Activated T-helper 1 cell treated with anti-CD3 and anti-CD28 coated beads, Interleukin-12 subunit alpha, Interleukin-12 subunit beta, Interleukin-2, Interleukin-4 antibody, amounts not matched to agents 30 ng/mL and 10 ng/mL and 1 ng/mL, durations not matched to agents 14 hours and 24 hours and 36 hours (primary cell): ENCODE results near the gene TMEM41A. TPM values are rescaled to one million over a fixed set of nuclear protein-coding genes. Genes with fewer than 3 reads are reported as not detected.

Experiments used
- DNase-seq: peaks from one replicate; pipeline ENCODE4 v3.0.0; 2021; ENCODE audit warnings: low spot score
- H3K27ac Mint-ChIP-seq: one replicate; pipeline ENCODE4 v1.8.0; 2021; ENCODE audit warnings: mild to moderate bottlenecking, mixed read lengths
- H3K27me3 Mint-ChIP-seq: one replicate; pipeline ENCODE4 v1.8.0; 2022; ENCODE audit warnings: mild to moderate bottlenecking, moderate library complexity, mixed read lengths; ENCODE audit not compliant: insufficient read depth
- H3K36me3 Mint-ChIP-seq: one replicate; pipeline ENCODE4 v1.8.0; 2021; ENCODE audit warnings: low read depth, mixed read lengths
- H3K4me1 Mint-ChIP-seq: one replicate; pipeline ENCODE4 v1.8.0; 2021; ENCODE audit warnings: low read depth, mixed read lengths
- H3K4me3 Mint-ChIP-seq: one replicate; pipeline ENCODE4 v1.8.0; 2021; ENCODE audit warnings: mild to moderate bottlenecking, moderate library complexity, mixed read lengths
- H3K9me3 Mint-ChIP-seq: one replicate; pipeline ENCODE4 v1.8.0; 2021; ENCODE audit warnings: mixed read lengths
- intact Hi-C: fragments of 100-400 bp; cut with micrococcal nuclease; formaldehyde crosslinking; loops from one replicate; pipeline ENCODE4 v1.15.1; 2024
- total RNA-seq: library from RNA; stranded (reverse); gene quantifications from 2 replicates; pipeline ENCODE4 v1.2.3, GENCODE V29; 2022

TMEM41A gene
- total RNA-seq, 1 donor from 2014 or later, result 24.6 TPM

DNA sequence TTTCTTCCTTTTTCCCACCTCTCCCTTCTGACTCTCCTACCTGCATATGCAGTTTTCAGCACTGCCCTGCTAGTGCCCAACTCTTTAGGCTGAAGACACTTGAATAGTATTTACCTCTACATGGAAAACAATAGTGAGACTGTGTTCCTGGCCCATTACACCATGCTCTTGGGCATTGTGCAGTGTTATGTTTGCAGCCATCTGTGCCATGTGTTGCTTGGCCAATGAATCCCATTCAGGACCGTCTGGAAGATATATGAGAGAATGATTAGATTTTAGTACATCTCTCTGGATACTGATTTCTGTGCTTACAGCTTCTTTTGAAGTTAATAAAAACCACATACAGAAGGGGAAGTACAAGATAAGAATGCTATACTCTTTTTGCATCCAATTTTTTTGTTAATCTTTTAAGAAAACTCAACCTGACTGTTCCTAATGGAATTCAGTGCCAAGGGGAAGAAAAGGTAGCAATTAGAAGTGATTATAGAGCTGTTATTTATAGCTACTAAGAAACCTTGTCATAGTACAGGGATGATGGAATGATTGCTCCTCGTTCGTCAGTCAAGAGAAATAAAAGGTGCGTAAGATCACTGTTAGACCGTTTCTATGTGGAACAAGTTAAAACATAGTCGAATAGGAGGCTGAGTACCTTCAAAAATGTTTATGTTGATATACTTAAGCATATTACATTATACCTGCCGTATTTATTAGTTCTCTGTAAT is 58.9 kb downstream of the TMEM41A start:
- no peak for DNase-seq
- H3K27ac Mint-ChIP-seq, result no peak overlapping the region
- no peak overlapping the region for H3K4me3 Mint-ChIP-seq
- peaks cover 7% of the 10 kb centered on the region for H3K27me3 Mint-ChIP-seq
- H3K36me3 Mint-ChIP-seq, result no peaks in the 10 kb centered on the region
- no peaks in the 10 kb centered on the region for H3K4me1 Mint-ChIP-seq
- intact Hi-C loops, result no loop called here
- H3K9me3 Mint-ChIP-seq, result no peaks in the 10 kb centered on the region

Other genes with a start within 250 kb of the TMEM41A start
- gene EHHADH, start 245.0 kb downstream of the TMEM41A start, total RNA-seq, result 1.4 and 1.8 TPM in 2 replicates
- 12.2 and 12.5 TPM in 2 replicates for gene MAP3K13, start 135.9 kb downstream of the TMEM41A start, total RNA-seq
- not detected in 2 replicates for gene LIPH, start 53.6 kb upstream of the TMEM41A start, total RNA-seq
- gene SENP2, start 87.3 kb upstream of the TMEM41A start, total RNA-seq, result 33.5 and 34.6 TPM in 2 replicates